Measurements from ENCODE around the gene NOL7.

DNA sequence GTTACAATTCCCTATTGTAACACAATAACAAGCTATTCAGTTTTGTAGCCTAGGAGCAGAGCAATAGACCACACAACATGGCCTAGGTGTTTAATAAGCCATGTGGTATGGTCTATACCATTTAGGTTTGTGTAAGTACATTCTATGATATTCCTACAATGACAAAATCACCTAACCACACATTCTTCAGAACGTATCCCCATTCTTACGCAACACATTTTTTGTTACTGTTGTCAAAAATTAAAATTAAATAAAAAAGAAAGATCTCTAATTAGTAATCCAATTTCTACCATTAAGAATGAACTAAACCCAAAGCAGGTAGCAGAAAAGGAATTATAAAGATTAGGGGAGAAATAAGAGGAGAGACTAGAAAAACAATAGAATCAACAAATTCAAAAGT is 52.5 kb downstream of the NOL7 start:
- TF ChIP-seq EZH2 (IDR thresholded peaks at IDR 0.05) (no peak), POLR2AphosphoS5 (IDR thresholded peaks at IDR 0.05; ENCODE audit: borderline replicate concordance, low read depth, low read length) (no peak)
